Measurements from ENCODE around the gene FAM222A. TPM values are rescaled to one million over a fixed set of nuclear protein-coding genes. Genes with fewer than 3 reads are reported as not detected.

FAM222A gene
- total and polyA plus RNA-seq, 2 of the 4 experiments (the other 2 are of a cell fraction) = under 0.01 to 0.32 TPM

DNA sequence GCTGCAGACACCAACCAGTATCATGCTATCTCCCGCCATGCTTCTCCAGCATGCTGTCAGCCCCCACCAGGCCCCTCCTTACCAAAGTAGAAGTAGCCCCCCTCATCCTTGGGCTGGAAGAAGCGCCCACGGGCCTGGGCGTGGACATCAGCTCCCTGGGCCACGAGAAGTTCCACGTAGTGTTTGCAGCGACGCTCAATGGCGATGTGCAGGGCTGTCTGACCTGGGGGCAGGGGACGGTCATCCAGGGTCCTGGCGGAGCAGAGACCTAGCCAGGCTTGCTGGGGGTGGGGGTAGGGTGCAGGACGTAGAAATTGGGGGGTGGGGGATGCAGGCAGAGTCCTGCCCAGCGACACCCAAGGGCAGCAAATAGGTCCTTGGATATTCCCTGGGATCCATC, 86.9 kb downstream of the FAM222A start:
- no peak overlapping the region for H3K56ac ChIP-seq (ENCODE audit: extremely low read depth, insufficient read depth, low read length)
- no peak overlapping the region for H2BK20ac ChIP-seq (ENCODE audit: low read depth, low read length)
- POLR2A ChIA-PET (ENCODE audit: unreplicated experiment) = no interaction called here
- H2AK9ac ChIP-seq (replicated peaks; ENCODE audit: low read depth, low read length, poor library complexity) = no peak overlapping the region
- H3K4me3 ChIP-seq (ENCODE audit: insufficient read depth, low read depth, low read length) = no peak overlapping the region
- no peak overlapping the region for H3K9ac ChIP-seq (ENCODE audit: low read depth, low read length)
- dilution Hi-C loops (cut with HindIII; ENCODE audit: low sequenced_read_pairs, unreplicated experiment) (no loop called here), in situ Hi-C loops (cut with MboI; ENCODE audit: low sequenced_read_pairs) (loop anchor here (5.0 kb wide), 1 partner anchor 42 kb away; no protein-coding TSS in a partner anchor), intact Hi-C loops (cut with micrococcal nuclease) (no loop called here)
- no peak overlapping the region for H2BK15ac ChIP-seq (ENCODE audit: low read depth, low read length)
- CTCF ChIA-PET = no interaction called here
- no peaks in the 10 kb centered on the region for H3K79me1 ChIP-seq (ENCODE audit: low read depth in 1 of 2, low read length in 2 of 2)
- H3K14ac ChIP-seq (replicated peaks; ENCODE audit: low read depth, low read length) = no peak overlapping the region
- H3K27me3 ChIP-seq (ENCODE audit: control insufficient read depth, insufficient read depth, low read length) = no peaks in the 10 kb centered on the region
- H3K4me1 ChIP-seq (ENCODE audit: control insufficient read depth, insufficient read depth, low read length) = no peaks in the 10 kb centered on the region
- DNase-seq (no peak), ATAC-seq (ENCODE audit: low read depth) (no peak)
- H2AK5ac ChIP-seq (ENCODE audit: low read depth, low read length) = no peak overlapping the region
- BruUV-seq (replicated peaks) = no TSS peak
- peaks cover 6% of the 10 kb centered on the region; the same call in 1 of the 2 replicates for H3K36me3 ChIP-seq (ENCODE audit: control insufficient read depth, insufficient read depth, low read length)
- no peak overlapping the region for H2BK5ac ChIP-seq (ENCODE audit: low read depth, low read length, poor library complexity, severe bottlenecking)
- no peak for TF ChIP-seq MAZ (IDR thresholded peaks at IDR 0.05; ENCODE audit: borderline replicate concordance, low read depth, low read length)
- no peak for TF ChIP-seq BHLHE40 (IDR thresholded peaks at IDR 0.05; ENCODE audit: low read depth, low read length)
- TF ChIP-seq, protein P1, sequence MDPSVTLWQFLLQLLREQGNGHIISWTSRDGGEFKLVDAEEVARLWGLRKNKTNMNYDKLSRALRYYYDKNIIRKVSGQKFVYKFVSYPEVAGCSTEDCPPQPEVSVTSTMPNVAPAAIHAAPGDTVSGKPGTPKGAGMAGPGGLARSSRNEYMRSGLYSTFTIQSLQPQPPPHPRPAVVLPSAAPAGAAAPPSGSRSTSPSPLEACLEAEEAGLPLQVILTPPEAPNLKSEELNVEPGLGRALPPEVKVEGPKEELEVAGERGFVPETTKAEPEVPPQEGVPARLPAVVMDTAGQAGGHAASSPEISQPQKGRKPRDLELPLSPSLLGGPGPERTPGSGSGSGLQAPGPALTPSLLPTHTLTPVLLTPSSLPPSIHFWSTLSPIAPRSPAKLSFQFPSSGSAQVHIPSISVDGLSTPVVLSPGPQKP (IDR thresholded peaks at IDR 0.05; ENCODE audit: borderline replicate concordance, low read depth, low read length) = no peak
- TF ChIP-seq CTCF (conservative IDR thresholded peaks at IDR 0.05; ENCODE audit: low read depth, low read length) = no peak
- TF ChIP-seq RFX5 (IDR thresholded peaks at IDR 0.05; ENCODE audit: low read depth, low read length) = no peak
- TF ChIP-seq POLR2A (IDR thresholded peaks at IDR 0.05; ENCODE audit: low read depth, low read length) = no peak
- TF ChIP-seq MAFK (IDR thresholded peaks at IDR 0.05; ENCODE audit: low read depth, low read length) = no peak
- no peak for TF ChIP-seq NFE2L2 (IDR thresholded peaks at IDR 0.05; ENCODE audit: low read depth, low read length)
- no peak for TF ChIP-seq CEBPB (IDR thresholded peaks at IDR 0.05; ENCODE audit: low read depth, low read length)
- no peak for TF ChIP-seq RCOR1 (IDR thresholded peaks at IDR 0.05; ENCODE audit: insufficient replicate concordance, low read length)
- no peak for TF ChIP-seq RAD21 (IDR thresholded peaks at IDR 0.05; ENCODE audit: low read length)
- TF ChIP-seq FOS (IDR thresholded peaks at IDR 0.05; ENCODE audit: low read depth, low read length) = no peak
- TF ChIP-seq SMC3 (IDR thresholded peaks at IDR 0.05; ENCODE audit: low read depth, low read length) = no peak
- TF ChIP-seq CHD1 (IDR thresholded peaks at IDR 0.05; ENCODE audit: low read depth, low read length) = no peak
- TF ChIP-seq USF2 (IDR thresholded peaks at IDR 0.05; ENCODE audit: low read depth, low read length) = no peak
- no peak for TF ChIP-seq MXI1 (IDR thresholded peaks at IDR 0.05; ENCODE audit: borderline replicate concordance, low read depth, low read length)
- H4K20me1 ChIP-seq (ENCODE audit: insufficient read depth, low read length) = no peaks in the 10 kb centered on the region
- H2BK120ac ChIP-seq (ENCODE audit: low read depth, low read length) = no peak overlapping the region
- H3K4ac ChIP-seq (ENCODE audit: low read depth, low read length) = no peak overlapping the region
- H3K9me1 ChIP-seq (ENCODE audit: insufficient read depth, low read length) = no peaks in the 10 kb centered on the region
- H3K23ac ChIP-seq (ENCODE audit: low read depth, low read length) = no peak overlapping the region
- no peak overlapping the region for H3K18ac ChIP-seq (ENCODE audit: low read depth, low read length)
- WGBS, 2 experiments (ENCODE audit: extremely low coverage in 2 of 2, insufficient read length in 1 of 2) = 98% methylated on average over 9 of the region's 13 CpGs; no CpG with 5 or more reads in 1 of the 2 experiments
- no peak overlapping the region for H4K8ac ChIP-seq (ENCODE audit: low read depth in 2 of 2, low read length in 2 of 2)
- no peak overlapping the region for H4K91ac ChIP-seq (ENCODE audit: insufficient read depth, low read depth, low read length)
- no peak overlapping the region for H3K27ac ChIP-seq (ENCODE audit: insufficient read depth, low read length)
- no peak overlapping the region for H4K5ac ChIP-seq (ENCODE audit: low read depth, low read length)
- H3K4me2 ChIP-seq (ENCODE audit: low read depth, low read length) = no peak overlapping the region
- H2AFZ ChIP-seq (replicated peaks; ENCODE audit: low read length, poor library complexity) = no peak overlapping the region
- H3K9me3 ChIP-seq (ENCODE audit: control insufficient read depth, insufficient read depth, low read length) = no peaks in the 10 kb centered on the region
